Transverse colon (tissue), 4 donors: Measurements from ENCODE around the gene IL17B.

ENCODE experiments used
- CTCF ChIP-seq, 5 experiments: fragments of 200-600 bp in 3 of 5; fragments of 450-650 bp in 2 of 5; sonication (generic) in 3 of 5; IDR thresholded peaks; 1 replicate in 2 of 5; 2 replicates in 3 of 5; pipeline ENCODE4 v1.5.1; 2016 to 2017; ENCODE audit warnings: antibody characterized with exemption in 5 of 5, inconsistent platforms in 3 of 5, mild to moderate bottlenecking in 2 of 5, moderate library complexity in 1 of 5
- POLR2AphosphoS5 ChIP-seq, 3 donors: sonication (generic); formaldehyde crosslinking; IDR thresholded peaks; one replicate each; pipeline ENCODE4 v1.6.1; 2016; ENCODE audit warnings: antibody characterized with exemption in 3 of 3

GRCh38 chr5:149428032-149428431, 48.9 kb upstream of the IL17B start:
- TF ChIP-seq CTCF (IDR thresholded peaks at IDR 0.05), result no peak
- TF ChIP-seq POLR2AphosphoS5 (IDR thresholded peaks at IDR 0.05), result peak in 2 of 3 donors; percentile 6 to 42
